PFSK-1 (cell line): Measurements from ENCODE around the gene USP34.

ENCODE experiments used
- FOXP2 ChIP-seq: optimal IDR thresholded peaks from 2 replicates; pipeline ENCODE3; 2011; ENCODE audit warnings: borderline replicate concordance, control low read depth, inconsistent platforms; ENCODE audit not compliant: insufficient read depth; ENCODE audit errors: extremely low read length, extremely low read depth
- POLR2AphosphoS5 ChIP-seq: IDR thresholded peaks from 2 replicates; pipeline ENCODE4 v1.6.1; 2012; ENCODE audit warnings: low read depth, mild to moderate bottlenecking, control low read depth, low read length, moderate library complexity
- SIN3A ChIP-seq: IDR thresholded peaks from 2 replicates; pipeline ENCODE4 v1.6.1; 2012; ENCODE audit warnings: mild to moderate bottlenecking, low read length, moderate library complexity, borderline replicate concordance; ENCODE audit not compliant: insufficient read depth
- TAF1 ChIP-seq: IDR thresholded peaks from 2 replicates; pipeline ENCODE4 v1.6.1; 2012; ENCODE audit warnings: low read length, control low read depth, borderline replicate concordance; ENCODE audit not compliant: insufficient read depth
- TF ChIP-seq, protein P1 (sequence below), 2 experiments: IDR thresholded peaks; 2 replicates each; pipeline versions ENCODE4 v1.6.1 to v1.8.0; 2011 to 2012; ENCODE audit warnings: low read depth in 2 of 2, low read length in 2 of 2, control low read depth in 1 of 2, inconsistent platforms in 1 of 2, mild to moderate bottlenecking in 1 of 2, moderate library complexity in 1 of 2; ENCODE audit not compliant: insufficient read depth in 1 of 2

DNA sequence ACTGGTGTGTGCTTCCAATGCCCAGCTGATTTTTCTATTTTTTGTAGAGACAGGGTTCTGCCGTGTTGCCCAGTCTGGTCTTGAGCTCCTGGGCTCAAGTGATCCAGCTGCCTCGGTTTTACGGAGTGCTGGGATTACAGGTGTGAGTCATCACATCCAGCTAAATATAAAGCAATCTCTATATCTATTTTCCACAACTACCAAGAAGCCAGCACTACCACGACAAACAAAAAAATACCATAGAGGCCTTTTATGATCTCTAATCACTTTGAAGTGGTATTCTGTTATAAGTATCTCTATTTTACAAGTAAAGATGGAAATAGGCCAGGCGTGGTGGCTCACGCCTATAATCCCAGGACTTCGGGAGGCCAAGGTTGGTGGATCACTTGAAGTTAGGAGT lies 274.2 kb downstream of the USP34 start:
- TF ChIP-seq POLR2AphosphoS5, result no peak
- TF ChIP-seq SIN3A, result no peak
- TF ChIP-seq, protein P1, sequence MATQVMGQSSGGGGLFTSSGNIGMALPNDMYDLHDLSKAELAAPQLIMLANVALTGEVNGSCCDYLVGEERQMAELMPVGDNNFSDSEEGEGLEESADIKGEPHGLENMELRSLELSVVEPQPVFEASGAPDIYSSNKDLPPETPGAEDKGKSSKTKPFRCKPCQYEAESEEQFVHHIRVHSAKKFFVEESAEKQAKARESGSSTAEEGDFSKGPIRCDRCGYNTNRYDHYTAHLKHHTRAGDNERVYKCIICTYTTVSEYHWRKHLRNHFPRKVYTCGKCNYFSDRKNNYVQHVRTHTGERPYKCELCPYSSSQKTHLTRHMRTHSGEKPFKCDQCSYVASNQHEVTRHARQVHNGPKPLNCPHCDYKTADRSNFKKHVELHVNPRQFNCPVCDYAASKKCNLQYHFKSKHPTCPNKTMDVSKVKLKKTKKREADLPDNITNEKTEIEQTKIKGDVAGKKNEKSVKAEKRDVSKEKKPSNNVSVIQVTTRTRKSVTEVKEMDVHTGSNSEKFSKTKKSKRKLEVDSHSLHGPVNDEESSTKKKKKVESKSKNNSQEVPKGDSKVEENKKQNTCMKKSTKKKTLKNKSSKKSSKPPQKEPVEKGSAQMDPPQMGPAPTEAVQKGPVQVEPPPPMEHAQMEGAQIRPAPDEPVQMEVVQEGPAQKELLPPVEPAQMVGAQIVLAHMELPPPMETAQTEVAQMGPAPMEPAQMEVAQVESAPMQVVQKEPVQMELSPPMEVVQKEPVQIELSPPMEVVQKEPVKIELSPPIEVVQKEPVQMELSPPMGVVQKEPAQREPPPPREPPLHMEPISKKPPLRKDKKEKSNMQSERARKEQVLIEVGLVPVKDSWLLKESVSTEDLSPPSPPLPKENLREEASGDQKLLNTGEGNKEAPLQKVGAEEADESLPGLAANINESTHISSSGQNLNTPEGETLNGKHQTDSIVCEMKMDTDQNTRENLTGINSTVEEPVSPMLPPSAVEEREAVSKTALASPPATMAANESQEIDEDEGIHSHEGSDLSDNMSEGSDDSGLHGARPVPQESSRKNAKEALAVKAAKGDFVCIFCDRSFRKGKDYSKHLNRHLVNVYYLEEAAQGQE (IDR thresholded peaks at IDR 0.05; ENCODE audit: insufficient read depth in 1 of 2, low read depth in 2 of 2, low read length in 2 of 2), result no peak
- TF ChIP-seq TAF1, result no peak
- no peak for TF ChIP-seq FOXP2
